Transverse colon (tissue), 3 donors: Measurements from ENCODE around the gene BMP10.

Experiments
- CTCF ChIP-seq, 5 experiments: fragments of 200-600 bp in 3 of 5; fragments of 450-650 bp in 2 of 5; sonication (generic) in 3 of 5; IDR thresholded peaks; 1 replicate in 2 of 5; 2 replicates in 3 of 5; pipeline ENCODE4 v1.5.1; 2016 to 2017; ENCODE audit warnings: antibody characterized with exemption in 5 of 5, inconsistent platforms in 3 of 5, mild to moderate bottlenecking in 2 of 5, moderate library complexity in 1 of 5
- POLR2A ChIP-seq: fragments of 450-650 bp; IDR thresholded peaks from one replicate; pipeline ENCODE4 v1.6.1; 2016; ENCODE audit warnings: antibody characterized with exemption, mild to moderate bottlenecking, moderate library complexity

- TF ChIP-seq CTCF (IDR thresholded peaks at IDR 0.05): no peak
- no peak for TF ChIP-seq POLR2A
These were observed 46.4 kb downstream of the BMP10 start for GRCh38 chr2:68824831-68825230.
